ENCODE results near the gene DSC3.

- TF ChIP-seq CTCF (IDR thresholded peaks at IDR 0.05) (no peak), POLR2A (IDR thresholded peaks at IDR 0.05) (no peak)
Measured at GRCh38 chr18:31046916-31047315, 4.4 kb upstream of the DSC3 start.
